Sigmoid colon (tissue), 7 donors: ENCODE results near the gene NOX3. TPM values are rescaled to one million over a fixed set of nuclear protein-coding genes. Genes with fewer than 3 reads are reported as not detected.

Source experiments
- DNase-seq: peaks from one replicate; pipeline ENCODE4 v3.0.0-alpha.2; 2019
- H3K27ac ChIP-seq, 4 donors: fragments of 200-600 bp; sonication (generic); one replicate each; pipeline ENCODE4 v1.5.1; 2016 to 2019; ENCODE audit warnings: mild to moderate bottlenecking in 1 of 4
- H3K27me3 ChIP-seq, 3 donors: fragments of 200-600 bp; sonication (generic); one replicate each; pipeline ENCODE4 v1.5.1; 2019; ENCODE audit warnings: mild to moderate bottlenecking in 1 of 3
- H3K36me3 ChIP-seq, 4 donors: fragments of 200-600 bp; sonication (generic); one replicate each; pipeline ENCODE4 v1.5.1; 2016 to 2019
- H3K4me1 ChIP-seq, 4 donors: fragments of 200-600 bp; sonication (generic); one replicate each; pipeline ENCODE4 v1.5.1; 2017 to 2019
- H3K4me3 ChIP-seq, 4 donors: fragments of 200-600 bp; sonication (generic); one replicate each; pipeline ENCODE4 v1.5.1; 2017 to 2019; ENCODE audit warnings: mild to moderate bottlenecking in 2 of 4, moderate library complexity in 1 of 4
- H3K9me3 ChIP-seq, 4 donors: fragments of 200-600 bp in 3 of 4; sonication (generic) in 3 of 4; one replicate each; pipeline versions ENCODE4 v1.5.1 to v1.6.1; 2013 to 2019
- EP300 ChIP-seq, 4 donors: sonication (generic); formaldehyde crosslinking; IDR thresholded peaks; one replicate each; pipeline ENCODE4 v1.6.1; 2017; ENCODE audit warnings: antibody characterized with exemption in 4 of 4
- POLR2A ChIP-seq, 2 donors: fragments of 450-650 bp; IDR thresholded peaks; one replicate each; pipeline ENCODE4 v1.6.1; 2016; ENCODE audit warnings: antibody characterized with exemption in 2 of 2, mild to moderate bottlenecking in 2 of 2, moderate library complexity in 2 of 2
- POLR2AphosphoS5 ChIP-seq, 4 donors: sonication (generic); formaldehyde crosslinking; IDR thresholded peaks; one replicate each; pipeline ENCODE4 v1.6.1; 2017; ENCODE audit warnings: antibody characterized with exemption in 4 of 4
- WGBS, 2 donors: extraction: QIAGEN DNeasy Blood & Tissue Kit; methylation state at CpG; one replicate each; pipeline ENCODE4 v1.1.7; 2013; 5-methylcytosine and 5-hydroxymethylcytosine counted together
- intact Hi-C: fragments of 100-400 bp; cut with DNase I; formaldehyde crosslinking; loops from one replicate; pipeline ENCODE4 v1.15.1; 2023
- polyA plus RNA-seq, 3 donors: library from polyadenylated mRNA; stranded (reverse); fragments of 200-250 nt; gene quantifications; one replicate each; pipeline ENCODE4 v1.2.3, GENCODE V29; 2013
- total RNA-seq, 4 donors: library from RNA; depleted of rRNA; stranded (reverse); fragments of >200 nt; gene quantifications; one replicate each; pipeline ENCODE4 v1.1.0, GENCODE V29; 2016
- TF ChIP-seq, protein P1 (sequence below), 4 experiments: fragments of 450-650 bp in 3 of 4; fragments of 200-600 bp in 1 of 4; IDR thresholded peaks; one replicate each; pipeline ENCODE4 v1.5.1; 2016 to 2019; ENCODE audit warnings: antibody characterized with exemption in 4 of 4, mild to moderate bottlenecking in 3 of 4, moderate library complexity in 2 of 4
- donor health status: healthy with polysubstance abuse.
- donor health status: Bipolar disorder and iron deficiency.
- donor health status: healthy.

The NOX3 gene
- total and polyA plus RNA-seq, 7 donors = not detected

DNA sequence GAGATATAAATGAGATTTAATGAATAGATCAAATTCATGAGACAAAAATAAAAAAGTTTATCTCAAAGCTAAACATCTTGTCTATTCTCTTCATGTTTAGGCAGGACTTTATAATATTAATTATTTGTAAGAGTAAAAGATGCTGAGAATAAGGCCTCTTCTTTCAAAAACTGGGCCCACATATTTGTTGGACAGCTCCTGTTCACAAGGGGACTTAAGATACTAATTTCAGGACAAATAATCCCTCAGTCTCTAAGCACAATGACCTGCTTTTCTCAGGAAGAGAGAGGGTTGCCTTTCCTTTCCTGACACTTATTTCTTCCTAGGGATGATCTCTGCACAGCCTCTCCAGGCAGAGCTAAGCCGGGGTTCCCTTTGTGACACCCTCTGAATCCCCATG lies 43.3 kb downstream of the NOX3 start:
- intact Hi-C loops = no loop called here
- 94 to 95% methylated on average over 1 of the region's 1 CpG for WGBS, 2 donors
- H3K36me3 ChIP-seq = no peaks in the 10 kb centered on the region

DNA sequence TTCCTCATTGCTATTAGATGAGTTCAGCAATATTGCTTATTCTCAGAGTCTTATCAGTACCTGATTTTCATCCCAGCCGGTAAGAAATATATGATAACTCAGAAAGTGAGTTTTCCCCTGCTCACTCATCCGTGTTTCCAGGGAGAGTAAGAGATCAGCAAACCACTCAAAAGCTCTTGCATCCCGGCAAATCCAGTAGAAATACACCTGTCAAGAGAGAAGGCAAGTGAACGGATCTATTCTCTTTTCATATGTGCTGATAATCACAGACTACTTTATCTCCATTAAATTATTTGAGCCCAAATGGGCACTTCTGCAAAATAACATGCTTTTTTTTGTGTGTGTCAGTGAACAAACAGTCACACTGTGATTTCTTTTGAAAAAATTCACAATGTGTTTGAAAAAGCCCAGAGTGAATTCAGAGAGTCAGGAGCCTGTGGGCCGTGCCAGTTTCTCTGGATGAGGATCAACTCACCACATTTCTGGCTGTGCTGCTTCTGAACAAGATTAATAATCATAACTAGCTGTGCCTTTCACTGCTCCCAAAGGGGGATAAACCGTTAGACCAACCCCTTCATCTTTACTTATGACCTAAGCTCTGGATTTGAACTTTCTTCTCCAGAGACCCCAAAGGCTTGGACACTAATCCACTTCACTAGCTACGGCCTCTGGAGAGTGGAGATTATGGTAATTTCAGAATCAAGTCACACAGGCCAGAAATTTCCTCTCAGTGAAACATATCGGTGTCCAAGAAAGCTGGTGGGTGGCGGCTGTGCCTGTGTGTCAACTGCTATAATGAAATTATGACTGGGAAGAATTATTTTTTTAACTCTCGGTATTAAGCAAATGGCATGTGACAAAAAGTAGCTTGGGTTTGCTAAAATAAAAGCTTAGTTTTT lies 44.2 kb downstream of the NOX3 start:
- no peak for DNase-seq
- Histone ChIP-seq H3K4me1 (no peaks in the 10 kb centered on the region), H3K27me3 (no peaks in the 10 kb centered on the region), H3K9me3 (no peaks in the 10 kb centered on the region), H3K27ac (no peak overlapping the region), H3K4me3 (no peak overlapping the region), H3K36me3 (no peaks in the 10 kb centered on the region)
- intact Hi-C loops = no loop called here
- 85 to 88% methylated on average over 10 of the region's 10 CpGs for WGBS, 2 donors
- TF ChIP-seq, protein P1, sequence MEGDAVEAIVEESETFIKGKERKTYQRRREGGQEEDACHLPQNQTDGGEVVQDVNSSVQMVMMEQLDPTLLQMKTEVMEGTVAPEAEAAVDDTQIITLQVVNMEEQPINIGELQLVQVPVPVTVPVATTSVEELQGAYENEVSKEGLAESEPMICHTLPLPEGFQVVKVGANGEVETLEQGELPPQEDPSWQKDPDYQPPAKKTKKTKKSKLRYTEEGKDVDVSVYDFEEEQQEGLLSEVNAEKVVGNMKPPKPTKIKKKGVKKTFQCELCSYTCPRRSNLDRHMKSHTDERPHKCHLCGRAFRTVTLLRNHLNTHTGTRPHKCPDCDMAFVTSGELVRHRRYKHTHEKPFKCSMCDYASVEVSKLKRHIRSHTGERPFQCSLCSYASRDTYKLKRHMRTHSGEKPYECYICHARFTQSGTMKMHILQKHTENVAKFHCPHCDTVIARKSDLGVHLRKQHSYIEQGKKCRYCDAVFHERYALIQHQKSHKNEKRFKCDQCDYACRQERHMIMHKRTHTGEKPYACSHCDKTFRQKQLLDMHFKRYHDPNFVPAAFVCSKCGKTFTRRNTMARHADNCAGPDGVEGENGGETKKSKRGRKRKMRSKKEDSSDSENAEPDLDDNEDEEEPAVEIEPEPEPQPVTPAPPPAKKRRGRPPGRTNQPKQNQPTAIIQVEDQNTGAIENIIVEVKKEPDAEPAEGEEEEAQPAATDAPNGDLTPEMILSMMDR (IDR thresholded peaks at IDR 0.05) = no peak
- TF ChIP-seq POLR2AphosphoS5 (IDR thresholded peaks at IDR 0.05) = no peak
- TF ChIP-seq EP300 (IDR thresholded peaks at IDR 0.05) = no peak
- no peak for TF ChIP-seq POLR2A (IDR thresholded peaks at IDR 0.05)

More for the DNA sequence above, 43.3 kb downstream of the NOX3 start:
- H3K4me3 ChIP-seq = no peak overlapping the region
- no peaks in the 10 kb centered on the region for H3K9me3 ChIP-seq
- no peak overlapping the region for H3K27ac ChIP-seq
- H3K4me1 ChIP-seq = peaks cover 0 to 3% (median 2%) of the 10 kb centered on the region in 4 donors
- TF ChIP-seq EP300 (IDR thresholded peaks at IDR 0.05) = no peak
- H3K27me3 ChIP-seq = no peaks in the 10 kb centered on the region
- DNase-seq = no peak

DNA sequence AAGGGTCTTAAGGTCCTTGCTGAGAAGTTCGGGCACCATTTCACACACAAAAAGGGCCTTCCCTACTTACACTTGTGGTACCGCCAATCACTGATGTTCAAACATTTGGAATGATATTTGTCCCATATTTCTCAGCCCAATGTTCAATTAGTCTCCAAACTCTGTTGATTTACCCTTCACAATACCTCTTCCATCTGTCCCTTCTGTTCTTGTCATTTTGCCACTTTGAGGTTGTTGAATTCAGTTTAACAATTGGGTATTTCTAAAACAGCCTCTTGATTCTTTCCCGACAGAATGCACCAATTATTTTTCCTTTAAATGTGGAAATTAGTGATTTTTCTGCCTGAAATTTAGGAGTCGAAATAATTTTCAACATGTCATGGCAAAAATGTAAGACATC lies 46.2 kb downstream of the NOX3 start:
- Histone ChIP-seq H3K4me1 (no peaks in the 10 kb centered on the region), H3K27me3 (no peaks in the 10 kb centered on the region), H3K27ac (no peak overlapping the region), H3K9me3 (no peaks in the 10 kb centered on the region), H3K4me3 (no peak overlapping the region), H3K36me3 (no peaks in the 10 kb centered on the region)
- 95 to 96% methylated on average over 4 of the region's 4 CpGs for WGBS, 2 donors
- intact Hi-C loops = no loop called here
- TF ChIP-seq, protein P1 (IDR thresholded peaks at IDR 0.05) = no peak
- no peak for TF ChIP-seq EP300 (IDR thresholded peaks at IDR 0.05)
- no peak for TF ChIP-seq POLR2A (IDR thresholded peaks at IDR 0.05)
- TF ChIP-seq POLR2AphosphoS5 (IDR thresholded peaks at IDR 0.05) = no peak
- DNase-seq = no peak

DNA sequence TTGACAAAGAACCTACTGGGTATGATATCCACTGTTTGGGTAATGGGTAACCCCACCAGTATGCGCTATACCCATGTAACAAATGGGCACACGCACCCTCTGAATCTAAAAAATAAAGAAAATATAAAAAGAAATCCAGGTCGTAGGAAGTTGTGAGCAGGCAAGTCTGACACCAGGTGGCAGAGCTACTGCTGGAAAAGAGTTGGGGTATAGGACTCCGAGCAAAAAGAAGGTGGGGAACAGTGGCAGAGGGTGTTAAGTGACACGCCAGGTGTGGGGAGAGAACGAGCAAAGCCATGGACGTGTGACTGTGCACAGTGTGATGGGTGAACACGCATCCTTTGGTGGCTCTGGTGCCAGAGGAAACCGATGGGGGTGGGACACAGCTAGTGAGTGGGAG lies 46.7 kb downstream of the NOX3 start:
- H3K4me3 ChIP-seq = no peak overlapping the region
- DNase-seq = no peak
- H3K36me3 ChIP-seq = no peaks in the 10 kb centered on the region
- H3K27ac ChIP-seq = no peak overlapping the region
- 91 to 93% methylated on average over 9 of the region's 9 CpGs for WGBS, 2 donors
- H3K4me1 ChIP-seq = no peaks in the 10 kb centered on the region
- H3K27me3 ChIP-seq = no peaks in the 10 kb centered on the region
- intact Hi-C loops = no loop called here
- no peak for TF ChIP-seq EP300 (IDR thresholded peaks at IDR 0.05)
- TF ChIP-seq, protein P1 (IDR thresholded peaks at IDR 0.05) = no peak
- TF ChIP-seq POLR2AphosphoS5 (IDR thresholded peaks at IDR 0.05) = no peak
- no peak for TF ChIP-seq POLR2A (IDR thresholded peaks at IDR 0.05)
- no peaks in the 10 kb centered on the region for H3K9me3 ChIP-seq

- Histone ChIP-seq H3K4me1 (no peaks in the 10 kb centered on the region), H3K27me3 (no peaks in the 10 kb centered on the region), H3K27ac (no peak overlapping the region), H3K9me3 (no peaks in the 10 kb centered on the region), H3K4me3 (no peak overlapping the region), H3K36me3 (no peaks in the 10 kb centered on the region)
- intact Hi-C loops = no loop called here
- WGBS, 2 donors = 98% methylated on average over 1 of the region's 1 CpG
- TF ChIP-seq EP300 (IDR thresholded peaks at IDR 0.05) = no peak
- no peak for TF ChIP-seq POLR2A (IDR thresholded peaks at IDR 0.05)
- TF ChIP-seq POLR2AphosphoS5 (IDR thresholded peaks at IDR 0.05) = no peak
- TF ChIP-seq, protein P1 (IDR thresholded peaks at IDR 0.05) = no peak
- DNase-seq = no peak
Measured at GRCh38 chr6:155408231-155408630, 47.4 kb downstream of the NOX3 start.
